GM18498 (cell line): ENCODE measurements around the gene ABCA13.

ENCODE experiments used
- ATAC-seq: cut with Tn5 transposase; IDR thresholded peaks from one replicate; pipeline ENCODE4 v1.9.1; 2021; ENCODE audit warnings: mild to moderate bottlenecking, moderate library complexity; ENCODE audit not compliant: unreplicated experiment

The ABCA13 gene

GRCh38 chr7:48627164-48627563 lies 455.9 kb downstream of the ABCA13 start:
- no peak for ATAC-seq

- ATAC-seq = no peak
Measured at GRCh38 chr7:48628793-48629349, 457.6 kb downstream of the ABCA13 start.

GRCh38 chr7:48634116-48634632 lies 462.9 kb downstream of the ABCA13 start:
- no peak for ATAC-seq

- no peak for ATAC-seq
Measured at GRCh38 chr7:48635796-48636195, 464.5 kb downstream of the ABCA13 start.

- no peak for ATAC-seq
Measured at GRCh38 chr7:48636391-48637015, 465.2 kb downstream of the ABCA13 start.

GRCh38 chr7:48637382-48637781 lies 466.1 kb downstream of the ABCA13 start:
- no peak for ATAC-seq

- ATAC-seq = no peak
Measured at GRCh38 chr7:48638041-48638440, 466.8 kb downstream of the ABCA13 start.

- ATAC-seq = no peak
Measured at GRCh38 chr7:48643431-48644013, 472.3 kb downstream of the ABCA13 start.

- ATAC-seq = no peak
Measured at GRCh38 chr7:48658138-48658537, 486.9 kb downstream of the ABCA13 start.

GRCh38 chr7:48660306-48660870 lies 489.1 kb downstream of the ABCA13 start:
- ATAC-seq = no peak

GRCh38 chr7:48664241-48664640 lies 493.0 kb downstream of the ABCA13 start:
- ATAC-seq = no peak

GRCh38 chr7:48665353-48666135 lies 494.3 kb downstream of the ABCA13 start:
- no peak for ATAC-seq

- ATAC-seq = no peak
Measured at GRCh38 chr7:48667407-48667806, 496.1 kb downstream of the ABCA13 start.

GRCh38 chr7:48671656-48672055 lies 500.4 kb downstream of the ABCA13 start:
- ATAC-seq = no peak

GRCh38 chr7:48681006-48681405 lies 509.7 kb downstream of the ABCA13 start:
- ATAC-seq = no peak

- no peak for ATAC-seq
Measured at GRCh38 chr7:48691788-48692187, 520.5 kb downstream of the ABCA13 start.
